Vagina (tissue), 2 donors: ENCODE data around the gene SMDT1.

ENCODE experiments used
- POLR2A ChIP-seq, 2 donors: fragments of 450-650 bp; IDR thresholded peaks; one replicate each; pipeline ENCODE4 v1.6.1; 2017; ENCODE audit warnings: antibody characterized with exemption in 2 of 2, mild to moderate bottlenecking in 2 of 2, moderate library complexity in 2 of 2
- TF ChIP-seq, protein P1 (sequence below), 3 experiments: fragments of 450-650 bp in 2 of 3; fragments of 200-600 bp in 1 of 3; sonication (generic) in 1 of 3; IDR thresholded peaks; one replicate each; pipeline ENCODE4 v1.5.1; 2017 to 2019; ENCODE audit warnings: antibody characterized with exemption in 3 of 3, mild to moderate bottlenecking in 2 of 3, moderate library complexity in 2 of 3

GRCh38 chr22:42114721-42115120 lies 35.2 kb downstream of the SMDT1 start:
- no peak for TF ChIP-seq POLR2A (IDR thresholded peaks at IDR 0.05)
- TF ChIP-seq, protein P1, sequence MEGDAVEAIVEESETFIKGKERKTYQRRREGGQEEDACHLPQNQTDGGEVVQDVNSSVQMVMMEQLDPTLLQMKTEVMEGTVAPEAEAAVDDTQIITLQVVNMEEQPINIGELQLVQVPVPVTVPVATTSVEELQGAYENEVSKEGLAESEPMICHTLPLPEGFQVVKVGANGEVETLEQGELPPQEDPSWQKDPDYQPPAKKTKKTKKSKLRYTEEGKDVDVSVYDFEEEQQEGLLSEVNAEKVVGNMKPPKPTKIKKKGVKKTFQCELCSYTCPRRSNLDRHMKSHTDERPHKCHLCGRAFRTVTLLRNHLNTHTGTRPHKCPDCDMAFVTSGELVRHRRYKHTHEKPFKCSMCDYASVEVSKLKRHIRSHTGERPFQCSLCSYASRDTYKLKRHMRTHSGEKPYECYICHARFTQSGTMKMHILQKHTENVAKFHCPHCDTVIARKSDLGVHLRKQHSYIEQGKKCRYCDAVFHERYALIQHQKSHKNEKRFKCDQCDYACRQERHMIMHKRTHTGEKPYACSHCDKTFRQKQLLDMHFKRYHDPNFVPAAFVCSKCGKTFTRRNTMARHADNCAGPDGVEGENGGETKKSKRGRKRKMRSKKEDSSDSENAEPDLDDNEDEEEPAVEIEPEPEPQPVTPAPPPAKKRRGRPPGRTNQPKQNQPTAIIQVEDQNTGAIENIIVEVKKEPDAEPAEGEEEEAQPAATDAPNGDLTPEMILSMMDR (IDR thresholded peaks at IDR 0.05) = no peak
